Gastrocnemius medialis (tissue), 4 donors: Measurements from ENCODE around the gene PRKCE.

Experiments
- POLR2A ChIP-seq, 2 donors: fragments of 450-650 bp; IDR thresholded peaks; one replicate each; pipeline ENCODE4 v1.6.1; 2017; ENCODE audit warnings: antibody characterized with exemption in 2 of 2, mild to moderate bottlenecking in 2 of 2, moderate library complexity in 2 of 2
- TF ChIP-seq, protein P1 (sequence below), 5 experiments: fragments of 450-650 bp in 3 of 5; fragments of 200-600 bp in 2 of 5; sonication (generic) in 2 of 5; IDR thresholded peaks in 4 of 5; conservative IDR thresholded peaks in 1 of 5; 1 replicate in 4 of 5; 2 replicates in 1 of 5; pipeline ENCODE4 v1.5.1; 2016 to 2019; ENCODE audit warnings: antibody characterized with exemption in 5 of 5, mild to moderate bottlenecking in 3 of 5, moderate library complexity in 3 of 5

DNA sequence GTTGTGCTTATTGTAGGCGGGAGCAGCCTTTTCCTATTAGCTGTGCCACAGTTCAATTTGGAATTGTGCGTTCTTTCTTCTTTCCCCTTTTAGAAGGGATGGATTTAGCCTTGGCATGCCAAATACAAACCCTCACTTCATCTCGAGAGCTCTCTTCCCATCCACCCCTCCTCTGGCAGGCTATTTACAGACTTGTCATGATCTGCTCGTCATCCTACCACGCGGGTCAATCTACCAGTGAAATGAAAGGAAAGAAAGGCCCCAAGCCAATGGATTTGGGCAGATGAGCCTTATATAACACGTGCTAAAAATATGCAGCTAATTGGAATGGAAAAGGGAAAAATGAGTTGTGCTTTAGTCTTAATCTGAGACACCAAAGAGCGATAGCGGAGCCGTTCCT lies 277.5 kb downstream of the PRKCE start:
- TF ChIP-seq, protein P1, sequence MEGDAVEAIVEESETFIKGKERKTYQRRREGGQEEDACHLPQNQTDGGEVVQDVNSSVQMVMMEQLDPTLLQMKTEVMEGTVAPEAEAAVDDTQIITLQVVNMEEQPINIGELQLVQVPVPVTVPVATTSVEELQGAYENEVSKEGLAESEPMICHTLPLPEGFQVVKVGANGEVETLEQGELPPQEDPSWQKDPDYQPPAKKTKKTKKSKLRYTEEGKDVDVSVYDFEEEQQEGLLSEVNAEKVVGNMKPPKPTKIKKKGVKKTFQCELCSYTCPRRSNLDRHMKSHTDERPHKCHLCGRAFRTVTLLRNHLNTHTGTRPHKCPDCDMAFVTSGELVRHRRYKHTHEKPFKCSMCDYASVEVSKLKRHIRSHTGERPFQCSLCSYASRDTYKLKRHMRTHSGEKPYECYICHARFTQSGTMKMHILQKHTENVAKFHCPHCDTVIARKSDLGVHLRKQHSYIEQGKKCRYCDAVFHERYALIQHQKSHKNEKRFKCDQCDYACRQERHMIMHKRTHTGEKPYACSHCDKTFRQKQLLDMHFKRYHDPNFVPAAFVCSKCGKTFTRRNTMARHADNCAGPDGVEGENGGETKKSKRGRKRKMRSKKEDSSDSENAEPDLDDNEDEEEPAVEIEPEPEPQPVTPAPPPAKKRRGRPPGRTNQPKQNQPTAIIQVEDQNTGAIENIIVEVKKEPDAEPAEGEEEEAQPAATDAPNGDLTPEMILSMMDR (IDR thresholded peaks at IDR 0.05 in 4 of 5, conservative IDR thresholded peaks at IDR 0.05 in 1 of 5) = no peak
- TF ChIP-seq POLR2A (IDR thresholded peaks at IDR 0.05) = no peak
